ENCODE data around the gene OR10G3. TPM values are rescaled to one million over a fixed set of nuclear protein-coding genes. Genes with fewer than 3 reads are reported as not detected.

OR10G3 gene
- total and polyA plus RNA-seq, 2 of the 13 experiments (the other 11 are each of a cell fraction or from before 2014, with no cell fraction given): not detected

GRCh38 chr14:21528381-21529348, 51.2 kb downstream of the OR10G3 start (continued):
- peak; percentile 82 for TF ChIP-seq ZNF503 (CRISPR knock-in tag; IDR thresholded peaks at IDR 0.05)
- no peak for TF ChIP-seq ZNF883 (CRISPR knock-in tag; IDR thresholded peaks at IDR 0.05; ENCODE audit: not compliant biosample characterization)
- no peak for TF ChIP-seq REST (IDR thresholded peaks at IDR 0.05; ENCODE audit: borderline replicate concordance in 1 of 2, low read depth in 1 of 2, low read length in 2 of 2)
- TF ChIP-seq SATB2 (CRISPR knock-in tag; IDR thresholded peaks at IDR 0.05): no peak
- no peak for TF ChIP-seq NR0B2 (CRISPR knock-in tag; IDR thresholded peaks at IDR 0.05)
- TF ChIP-seq ZNF839 (CRISPR knock-in tag; IDR thresholded peaks at IDR 0.05; ENCODE audit: borderline replicate concordance): no peak
- no peak for TF ChIP-seq FUBP1 (CRISPR knock-in tag; IDR thresholded peaks at IDR 0.05; ENCODE audit: borderline replicate concordance)
- no peak for TF ChIP-seq ZSCAN12 (CRISPR knock-in tag; IDR thresholded peaks at IDR 0.05)
- 0 out of 2 replicates have a peak, but pooled peaks have one; percentile 42 for TF ChIP-seq CHD4 (IDR thresholded peaks at IDR 0.05; ENCODE audit: borderline replicate concordance, low read length)
- no peak for TF ChIP-seq SMAD1 (CRISPR knock-in tag; IDR thresholded peaks at IDR 0.05; ENCODE audit: borderline replicate concordance, low read depth)
- TF ChIP-seq POGZ (CRISPR knock-in tag; IDR thresholded peaks at IDR 0.05): peak; percentile 78
- TF ChIP-seq KDM5B (CRISPR knock-in tag; IDR thresholded peaks at IDR 0.05; ENCODE audit: borderline replicate concordance): no peak
- peak; percentile 21; the same call in 1 of the 2 replicates for TF ChIP-seq HBP1 (CRISPR knock-in tag; IDR thresholded peaks at IDR 0.05; ENCODE audit: low read depth)
- TF ChIP-seq NCOA2 (CRISPR knock-in tag; IDR thresholded peaks at IDR 0.05): peak; percentile 71; the same call in 1 of the 2 replicates
- TF ChIP-seq SIX1 (CRISPR knock-in tag; IDR thresholded peaks at IDR 0.05; ENCODE audit: borderline replicate concordance): peak; percentile 91
- TF ChIP-seq RBFOX2 (IDR thresholded peaks at IDR 0.05; ENCODE audit: low read depth, low read length): 0 out of 2 replicates have a peak, but pooled peaks have one; percentile 22
- peak; percentile 51; the same call in 1 of the 2 replicates for TF ChIP-seq SMYD3 (CRISPR knock-in tag; IDR thresholded peaks at IDR 0.05)

Data from HepG2 (cell line).